Astrocyte of the cerebellum (primary cell): ENCODE results near the gene C2CD3.

Source experiments
- DNase-seq: peaks from one replicate; pipeline ENCODE4 v3.0.0-alpha.2; 2011; ENCODE audit warnings: low read depth
- H3K4me3 ChIP-seq: 2 replicates; pipeline ENCODE4 v1.5.1; 2011; ENCODE audit warnings: mild to moderate bottlenecking, low read depth, low read length, moderate library complexity
- CTCF ChIP-seq: IDR thresholded peaks from 2 replicates; pipeline ENCODE4 v1.5.1; 2012; ENCODE audit warnings: low read length, low read depth, moderate library complexity, mild to moderate bottlenecking; ENCODE audit errors: missing control alignments
- in situ Hi-C: cut with HindIII; loops from 2 replicates; pipeline ENCODE4 v1.10.0; 2017; ENCODE audit warnings: low sequenced_read_pairs

C2CD3 gene

GRCh38 chr11:73965076-73965763 is 205.6 kb downstream of the C2CD3 start:
- DNase-seq = no peak
- TF ChIP-seq CTCF = no peak
- no peak overlapping the region for H3K4me3 ChIP-seq
- in situ Hi-C loops = no loop called here

GRCh38 chr11:73963861-73964260 is 206.9 kb downstream of the C2CD3 start:
- in situ Hi-C loops = no loop called here
- H3K4me3 ChIP-seq = no peak overlapping the region
- DNase-seq = no peak
- no peak for TF ChIP-seq CTCF
